ENCODE results near the gene RHOC.

GRCh38 chr1:112675728-112676381 lies 31.1 kb downstream of the RHOC start:
- TF ChIP-seq POLR2A (IDR thresholded peaks at IDR 0.05; ENCODE audit: low read length) (no peak), GATA1 (IDR thresholded peaks at IDR 0.05; ENCODE audit: low read depth, low read length) (no peak)
